ENCODE data around the gene CAMK2G. TPM values are rescaled to one million over a fixed set of nuclear protein-coding genes. Genes with fewer than 3 reads are reported as not detected.
A peak's percentile ranks its signal among the peaks of the same experiment; 100 is the strongest.

Gene CAMK2G
- total RNA-seq, 1 experiment from 2014 or later, result 179 TPM

GRCh38 chr10:73773152-73773879, 101.0 kb downstream of the CAMK2G start:
- ChIA-PET POLR2A (ENCODE audit: unreplicated experiment) (interaction anchor here (0.5 to 1.8 kb wide), 8 partner anchors 8 to 239 kb away, joined by 3 to 13 read pairs (median 4); partner anchors contain the start of genes CAMK2G and CHCHD1), CTCF (interaction anchor here (0.5 to 3.1 kb wide), 6 partner anchors 13 to 214 kb away, joined by 3 to 39 read pairs (median 8); no protein-coding TSS in a partner anchor)
- peak; percentile 0; the same call in 1 of the 2 replicates for ATAC-seq
- Histone ChIP-seq H3K36me3 (ENCODE audit: low read depth, low read length) (peaks cover 57% of the 10 kb centered on the region), H3K9me2 (replicated peaks; ENCODE audit: low read length) (no peaks in the 10 kb centered on the region), H3K9me3 (ENCODE audit: low read length) (no peaks in the 10 kb centered on the region), H2AFZ (ENCODE audit: low read length) (peak overlapping the region; percentile 89), H3K4me2 (ENCODE audit: low read length) (peak overlapping the region; percentile 81), H3F3A (ENCODE audit: low read length, unreplicated experiment) (peaks cover 17% of the 10 kb centered on the region), H4K20me1 (ENCODE audit: low read length) (peaks cover 29% of the 10 kb centered on the region), H3K79me2 (ENCODE audit: low read length) (peaks cover 57% of the 10 kb centered on the region), H3K27ac (ENCODE audit: low read length) (peak overlapping the region; percentile 1; the same call in 1 of the 2 replicates), H3K27me3 (ENCODE audit: low read length) (no peaks in the 10 kb centered on the region), H3K4me1 (ENCODE audit: insufficient read depth, low read length) (peaks cover 26% of the 10 kb centered on the region), H3K9ac (ENCODE audit: low read length) (peak overlapping the region; percentile 78), H3K4me3 (ENCODE audit: low read length) (peak overlapping the region; percentile 73)
- TF ChIP-seq CTCF (conservative IDR thresholded peaks at IDR 0.05; ENCODE audit: low read depth, low read length), result no peak
- no peak for TF ChIP-seq EZH2phosphoT487 (IDR thresholded peaks at IDR 0.05; ENCODE audit: borderline replicate concordance, low read length)
- TF ChIP-seq EZH2 (IDR thresholded peaks at IDR 0.05; ENCODE audit: low read length, unreplicated experiment), result no peak
- DNase-seq, result no peak
- intact Hi-C loops (cut with micrococcal nuclease), result loop anchor here (1.0 to 5.0 kb wide), 5 partner anchors 8 to 224 kb away; partner anchors contain the start of genes NDST2, VCL and ZSWIM8
- TSS peak; percentile 39 for BruUV-seq (replicated peaks)

GRCh38 chr10:73772281-73773151, 101.8 kb downstream of the CAMK2G start:
- ChIA-PET POLR2A (ENCODE audit: unreplicated experiment) (interaction anchor here (0.5 to 1.8 kb wide), 15 partner anchors 8 to 311 kb away, joined by 3 to 13 read pairs (median 4); partner anchors contain the start of gene CHCHD1), CTCF (interaction anchor here (0.5 to 3.1 kb wide), 8 partner anchors 14 to 213 kb away, joined by 3 to 39 read pairs (median 6); no protein-coding TSS in a partner anchor)
- H3K9ac ChIP-seq (ENCODE audit: low read length), result peak overlapping the region; percentile 78
- TF ChIP-seq EZH2 (IDR thresholded peaks at IDR 0.05; ENCODE audit: low read length, unreplicated experiment), result no peak
- peak; percentile 53 for TF ChIP-seq CTCF (conservative IDR thresholded peaks at IDR 0.05; ENCODE audit: low read depth, low read length)
- H3F3A ChIP-seq (ENCODE audit: low read length, unreplicated experiment), result peaks cover 17% of the 10 kb centered on the region
- H3K27ac ChIP-seq (ENCODE audit: low read length), result peak overlapping the region; percentile 71
- peaks cover 49% of the 10 kb centered on the region for H3K79me2 ChIP-seq (ENCODE audit: low read length)
- no TSS peak for BruUV-seq (replicated peaks)
- H3K9me2 ChIP-seq (replicated peaks; ENCODE audit: low read length), result no peaks in the 10 kb centered on the region
- H3K9me3 ChIP-seq (ENCODE audit: low read length), result no peaks in the 10 kb centered on the region
- H2AFZ ChIP-seq (ENCODE audit: low read length), result peak overlapping the region; percentile 89
- ATAC-seq, result peak; percentile 66
- H3K4me1 ChIP-seq (ENCODE audit: insufficient read depth, low read length), result peaks cover 26% of the 10 kb centered on the region
- peaks cover 29% of the 10 kb centered on the region for H4K20me1 ChIP-seq (ENCODE audit: low read length)
- peaks cover 62% of the 10 kb centered on the region for H3K36me3 ChIP-seq (ENCODE audit: low read depth, low read length)
- DNase-seq, result peak; percentile 99
- no peaks in the 10 kb centered on the region for H3K27me3 ChIP-seq (ENCODE audit: low read length)
- peak overlapping the region; percentile 73 for H3K4me3 ChIP-seq (ENCODE audit: low read length)
- intact Hi-C loops (cut with micrococcal nuclease), result loop anchor here (1.0 to 5.0 kb wide), 7 partner anchors 9 to 225 kb away; partner anchors contain the start of genes NDST2, SEC24C, VCL and ZSWIM8
- H3K4me2 ChIP-seq (ENCODE audit: low read length), result peak overlapping the region; percentile 81
